ENCODE measurements around the gene RAI1. TPM values are rescaled to one million over a fixed set of nuclear protein-coding genes. Genes with fewer than 3 reads are reported as not detected.

RAI1 gene
- total and polyA plus RNA-seq, 2 of the 13 experiments (the other 11 are each of a cell fraction or from before 2014, with no cell fraction given), result 3.4 to 5.2 TPM

- TF ChIP-seq PAXIP1 (CRISPR knock-in tag; conservative IDR thresholded peaks at IDR 0.05) (peak; percentile 98), ZNF639 (CRISPR knock-in tag; conservative IDR thresholded peaks at IDR 0.05) (no peak), ZNF20 (CRISPR knock-in tag; IDR thresholded peaks at IDR 0.05) (no peak), WIZ (CRISPR knock-in tag; IDR thresholded peaks at IDR 0.05) (no peak; the same call in 1 of the 2 replicates), THAP8 (CRISPR knock-in tag; IDR thresholded peaks at IDR 0.05; ENCODE audit: borderline replicate concordance) (no peak), GFI1 (CRISPR knock-in tag; IDR thresholded peaks at IDR 0.05; ENCODE audit: borderline replicate concordance) (no peak; the same call in 1 of the 2 replicates), TBP (CRISPR knock-in tag; IDR thresholded peaks at IDR 0.05) (no peak), SMARCE1 (IDR thresholded peaks at IDR 0.05; ENCODE audit: borderline replicate concordance) (no peak), CCDC6 (CRISPR knock-in tag; IDR thresholded peaks at IDR 0.05) (no peak), XBP1 (CRISPR knock-in tag; IDR thresholded peaks at IDR 0.05) (no peak), ZNF691 (CRISPR knock-in tag; IDR thresholded peaks at IDR 0.05; ENCODE audit: borderline replicate concordance, low read depth) (peak; percentile 44; the same call in 1 of the 2 replicates), ZNF546 (CRISPR knock-in tag; conservative IDR thresholded peaks at IDR 0.05) (0 out of 2 replicates have a peak, but pooled peaks have one; percentile 30), KLF9 (CRISPR knock-in tag; IDR thresholded peaks at IDR 0.05; ENCODE audit: low read depth) (no peak; the same call in 1 of the 2 replicates), TOE1 (CRISPR knock-in tag; IDR thresholded peaks at IDR 0.05) (no peak), ATF3 (CRISPR knock-in tag; IDR thresholded peaks at IDR 0.05) (peak; percentile 53; the same call in 1 of the 2 replicates), ZNF816 (CRISPR knock-in tag; IDR thresholded peaks at IDR 0.05; ENCODE audit: borderline replicate concordance) (no peak; the same call in 1 of the 2 replicates), FIP1L1 (IDR thresholded peaks at IDR 0.05; ENCODE audit: borderline replicate concordance, insufficient read depth, low read depth, low read length) (no peak), MTERF4 (CRISPR knock-in tag; IDR thresholded peaks at IDR 0.05) (peak; percentile 81; the same call in 1 of the 2 replicates), SETDB1 (CRISPR knock-in tag; IDR thresholded peaks at IDR 0.05; ENCODE audit: borderline replicate concordance) (no peak), ZBTB42 (CRISPR knock-in tag; IDR thresholded peaks at IDR 0.05) (no peak)
Measured at GRCh38 chr17:17830740-17831207, 149.5 kb downstream of the RAI1 start (continued).

Data from HepG2 (cell line).